ENCODE results near the gene FOXO3. TPM values are rescaled to one million over a fixed set of nuclear protein-coding genes. Genes with fewer than 3 reads are reported as not detected.
A peak's percentile ranks its signal among the peaks of the same experiment; 100 is the strongest.
"Not testable (repeated sequence)": the region's sequence is repeated elsewhere in the genome, so short reads cannot be mapped to it uniquely, and the experiment has no call there.

The FOXO3 gene
- polyA plus RNA-seq, 1 experiment: 25.4 TPM

DNA sequence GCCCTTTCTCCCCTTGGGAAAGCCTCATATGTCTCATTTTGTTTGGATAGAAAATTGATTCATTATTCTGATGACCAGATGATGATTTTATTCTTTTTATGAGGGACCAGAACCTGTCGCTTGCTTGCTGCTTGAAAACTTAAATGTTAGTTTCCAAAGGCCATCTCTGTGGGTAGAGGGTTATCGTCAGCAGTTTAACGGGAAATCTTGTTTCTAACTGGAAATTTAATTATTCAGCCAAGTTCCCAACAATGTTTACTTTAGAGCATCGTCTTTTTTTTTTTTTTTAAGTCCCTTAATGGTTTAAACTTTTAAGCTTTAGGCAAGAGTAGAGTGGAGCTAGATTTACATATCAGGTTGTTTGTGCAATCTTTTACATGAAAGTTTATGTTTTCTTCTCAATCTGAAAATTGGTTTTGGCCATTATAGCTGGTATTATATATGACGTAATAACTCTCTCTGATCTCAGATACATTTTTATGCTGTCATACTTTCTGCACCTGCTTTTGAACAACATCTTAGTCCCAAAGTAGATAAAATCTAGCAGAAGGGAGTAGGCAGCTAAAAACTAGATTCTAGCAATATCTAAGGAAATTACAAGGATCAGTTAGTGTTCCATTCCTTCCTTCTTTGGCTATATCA is 93.9 kb downstream of the FOXO3 start:
- no peak for DNase-seq (ENCODE audit: low read depth)
- Histone ChIP-seq H3K36me3 (ENCODE audit: control insufficient read depth, insufficient read depth, low read length) (no peaks in the 10 kb centered on the region), H3K27me3 (ENCODE audit: control insufficient read depth, insufficient read depth, low read length) (no peaks in the 10 kb centered on the region), H3K4me3 (ENCODE audit: low read depth, low read length) (no peak overlapping the region)
- POLR2A ChIA-PET: interaction anchor here (0.6 to 0.9 kb wide), 2 partner anchors 94 to 293 kb away, joined by 4 to 13 read pairs; partner anchors contain the start of gene FOXO3
- TF ChIP-seq, protein P1, sequence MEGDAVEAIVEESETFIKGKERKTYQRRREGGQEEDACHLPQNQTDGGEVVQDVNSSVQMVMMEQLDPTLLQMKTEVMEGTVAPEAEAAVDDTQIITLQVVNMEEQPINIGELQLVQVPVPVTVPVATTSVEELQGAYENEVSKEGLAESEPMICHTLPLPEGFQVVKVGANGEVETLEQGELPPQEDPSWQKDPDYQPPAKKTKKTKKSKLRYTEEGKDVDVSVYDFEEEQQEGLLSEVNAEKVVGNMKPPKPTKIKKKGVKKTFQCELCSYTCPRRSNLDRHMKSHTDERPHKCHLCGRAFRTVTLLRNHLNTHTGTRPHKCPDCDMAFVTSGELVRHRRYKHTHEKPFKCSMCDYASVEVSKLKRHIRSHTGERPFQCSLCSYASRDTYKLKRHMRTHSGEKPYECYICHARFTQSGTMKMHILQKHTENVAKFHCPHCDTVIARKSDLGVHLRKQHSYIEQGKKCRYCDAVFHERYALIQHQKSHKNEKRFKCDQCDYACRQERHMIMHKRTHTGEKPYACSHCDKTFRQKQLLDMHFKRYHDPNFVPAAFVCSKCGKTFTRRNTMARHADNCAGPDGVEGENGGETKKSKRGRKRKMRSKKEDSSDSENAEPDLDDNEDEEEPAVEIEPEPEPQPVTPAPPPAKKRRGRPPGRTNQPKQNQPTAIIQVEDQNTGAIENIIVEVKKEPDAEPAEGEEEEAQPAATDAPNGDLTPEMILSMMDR (IDR thresholded peaks at IDR 0.05; ENCODE audit: insufficient read depth, low read depth, low read length): no peak
- CTCF ChIA-PET: interaction anchor here (0.6 to 1.5 kb wide), 3 partner anchors 16 to 419 kb away, joined by 3 read pairs; no protein-coding TSS in a partner anchor

DNA sequence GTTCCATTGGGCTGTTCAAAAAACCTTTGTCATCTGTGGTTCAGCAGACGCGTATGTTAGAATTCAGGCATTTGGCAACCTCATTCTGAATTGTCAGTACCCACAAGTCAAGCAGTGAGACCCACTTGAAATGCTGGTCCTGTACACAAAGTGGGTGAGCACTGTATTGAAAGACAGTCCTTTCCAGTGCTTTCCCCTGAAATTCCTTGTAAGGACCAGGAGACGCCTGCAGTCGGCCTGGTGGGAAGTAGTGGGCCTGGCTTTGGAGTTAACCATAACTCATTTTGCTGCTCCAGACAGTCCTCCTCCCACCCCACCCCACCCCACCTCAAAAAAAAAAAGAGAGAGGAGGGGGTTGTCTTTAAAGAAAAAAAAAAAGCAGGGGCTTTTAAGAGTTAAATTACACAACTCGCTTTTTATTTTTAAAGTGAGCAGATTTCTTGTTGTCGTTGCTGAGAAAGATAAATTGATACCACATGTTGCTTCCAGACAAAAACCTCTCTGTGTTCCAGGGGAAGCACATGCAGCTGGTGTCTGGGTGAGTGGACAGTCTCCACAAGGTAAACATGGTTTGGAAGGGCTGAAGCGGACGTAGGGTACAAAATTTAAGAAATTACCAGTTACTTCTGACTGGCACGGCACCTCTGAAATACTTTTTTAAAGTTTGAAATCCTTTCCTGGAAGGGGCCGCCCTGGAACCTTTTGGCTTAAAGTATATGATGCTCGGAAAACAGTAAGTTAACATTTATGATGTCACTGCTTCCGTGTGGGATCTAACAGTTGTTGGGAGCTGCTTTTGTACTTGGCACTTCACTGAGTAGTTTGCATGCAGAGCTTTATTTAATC is 95.3 kb downstream of the FOXO3 start:
- Histone ChIP-seq H3K4me3 (ENCODE audit: low read depth, low read length) (0 out of 2 replicates have a peak overlapping the region, but pooled peaks have one; percentile 2), H3K27me3 (ENCODE audit: control insufficient read depth, insufficient read depth, low read length) (no peaks in the 10 kb centered on the region), H3K36me3 (ENCODE audit: control insufficient read depth, insufficient read depth, low read length) (no peaks in the 10 kb centered on the region)
- TF ChIP-seq, protein P1 (IDR thresholded peaks at IDR 0.05; ENCODE audit: insufficient read depth, low read depth, low read length): no peak
- POLR2A ChIA-PET: interaction anchor here (0.6 to 0.7 kb wide), 2 partner anchors 112 to 852 kb away, joined by 3 to 5 read pairs; no protein-coding TSS in a partner anchor
- peak; percentile 70 for DNase-seq (ENCODE audit: low read depth)
- CTCF ChIA-PET: interaction anchor here (0.7 to 2.1 kb wide), 3 partner anchors 18 to 77 kb away, joined by 3 to 9 read pairs (median 3); no protein-coding TSS in a partner anchor

DNA sequence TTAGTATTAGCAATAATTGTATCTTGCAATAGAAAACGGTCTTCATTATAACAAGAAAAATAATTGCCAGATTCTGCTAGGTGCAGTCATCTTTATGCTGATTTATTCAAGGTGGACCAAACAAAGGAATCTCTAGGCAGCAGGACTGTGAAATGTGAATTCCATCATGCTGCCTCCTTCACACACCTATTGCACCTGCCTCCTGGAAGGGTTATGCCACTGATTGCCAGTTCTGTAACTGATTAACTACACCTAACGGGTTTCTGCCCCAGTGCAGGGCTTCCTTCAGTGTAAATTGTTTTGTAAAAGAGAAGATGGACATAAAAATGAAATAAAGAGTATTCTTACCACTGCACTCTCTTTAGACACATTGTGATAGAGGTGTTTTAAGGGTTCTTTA is 96.1 kb downstream of the FOXO3 start:
- no peak for DNase-seq (ENCODE audit: low read depth)
- TF ChIP-seq, protein P1 (IDR thresholded peaks at IDR 0.05; ENCODE audit: insufficient read depth, low read depth, low read length): no peak
- ChIA-PET POLR2A (no interaction called here), CTCF (interaction anchor here (0.7 to 2.1 kb wide), 3 partner anchors 17 to 77 kb away, joined by 3 to 9 read pairs (median 3); no protein-coding TSS in a partner anchor)
- no peaks in the 10 kb centered on the region for H3K36me3 ChIP-seq (ENCODE audit: control insufficient read depth, insufficient read depth, low read length)
- H3K4me3 ChIP-seq (ENCODE audit: low read depth, low read length): no peak overlapping the region
- H3K27me3 ChIP-seq (ENCODE audit: control insufficient read depth, insufficient read depth, low read length): no peaks in the 10 kb centered on the region

DNA sequence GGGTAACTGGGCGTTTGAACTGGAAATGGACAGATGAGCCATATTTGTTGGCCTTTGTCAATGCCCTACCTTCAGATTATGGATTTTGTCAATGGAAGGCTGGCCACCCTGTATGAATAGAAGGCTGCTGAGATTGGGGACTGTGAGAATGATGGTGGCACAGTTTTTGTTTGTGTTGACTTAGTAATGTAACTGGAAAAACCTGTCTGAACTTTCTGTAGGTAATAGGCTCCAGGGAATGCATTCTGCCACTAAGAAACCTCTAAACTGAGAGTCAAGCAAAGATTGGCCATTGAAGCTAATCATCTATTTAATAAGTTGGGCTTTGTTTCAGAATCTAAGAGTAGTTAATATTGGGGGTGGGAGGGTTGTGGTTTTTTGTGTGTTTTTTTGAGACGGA is 97.5 kb downstream of the FOXO3 start:
- ChIA-PET CTCF (interaction anchor here (1.3 to 2.1 kb wide), 2 partner anchors 13 to 16 kb away, joined by 3 to 9 read pairs; no protein-coding TSS in a partner anchor), POLR2A (no interaction called here)
- DNase-seq (ENCODE audit: low read depth): no peak
- H3K27me3 ChIP-seq (ENCODE audit: control insufficient read depth, insufficient read depth, low read length): no peaks in the 10 kb centered on the region
- TF ChIP-seq, protein P1 (IDR thresholded peaks at IDR 0.05; ENCODE audit: insufficient read depth, low read depth, low read length): no peak
- no peaks in the 10 kb centered on the region for H3K36me3 ChIP-seq (ENCODE audit: control insufficient read depth, insufficient read depth, low read length)
- no peak overlapping the region for H3K4me3 ChIP-seq (ENCODE audit: low read depth, low read length)

DNA sequence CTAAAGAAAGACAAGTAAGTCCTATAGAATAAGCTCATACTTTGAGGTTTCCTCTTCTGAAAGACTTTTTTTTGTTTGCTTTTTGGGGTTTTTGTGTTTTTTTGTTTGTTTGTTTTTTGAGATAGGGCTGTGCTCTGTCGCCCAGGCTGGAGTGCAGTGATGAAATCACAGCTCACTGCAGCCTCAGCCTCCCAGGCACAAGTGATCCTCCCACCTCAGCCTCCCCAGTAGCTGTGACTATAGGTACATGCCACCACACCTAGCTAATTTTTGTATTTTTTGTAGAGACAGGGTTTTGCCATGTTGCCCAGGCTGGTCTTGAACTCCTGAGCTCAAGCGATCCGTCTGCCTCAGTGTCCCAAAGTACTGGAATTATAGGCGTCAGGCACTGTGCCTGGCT is 98.1 kb downstream of the FOXO3 start:
- POLR2A ChIA-PET; DNase-seq (ENCODE audit: low read depth); H3K27me3 ChIP-seq (ENCODE audit: control insufficient read depth, insufficient read depth, low read length); H3K36me3 ChIP-seq (ENCODE audit: control insufficient read depth, insufficient read depth, low read length); H3K4me3 ChIP-seq (ENCODE audit: low read depth, low read length): not testable (repeated sequence)
- CTCF ChIA-PET: interaction anchor here (1.3 kb wide), 1 partner anchor 13 kb away, joined by 3 read pairs; no protein-coding TSS in a partner anchor

Measured in BJ (cell line).